Trophoblast cell (in vitro differentiated cells and primary cell): ENCODE measurements around the gene ATIC.

Experiments used
- DNase-seq, 2 donors: peaks; one replicate each; pipeline ENCODE4 v3.0.0-alpha.2; 2016
- H2AFZ ChIP-seq: 2 replicates; pipeline ENCODE4 v1.6.1; 2013; ENCODE audit warnings: low read length, moderate library complexity, mild to moderate bottlenecking; ENCODE audit not compliant: insufficient read depth, poor library complexity
- H2AK5ac ChIP-seq: 2 replicates; pipeline ENCODE4 v1.6.1; 2013; ENCODE audit warnings: mild to moderate bottlenecking, low read length
- H2BK120ac ChIP-seq: 2 replicates; pipeline ENCODE4 v1.6.1; 2013; ENCODE audit warnings: low read length, mild to moderate bottlenecking, moderate library complexity; ENCODE audit not compliant: insufficient read depth, poor library complexity
- H2BK12ac ChIP-seq: 2 replicates; pipeline ENCODE4 v1.6.1; 2013; ENCODE audit warnings: mild to moderate bottlenecking, low read length, moderate library complexity
- H2BK5ac ChIP-seq: 2 replicates; pipeline ENCODE4 v1.6.1; 2013; ENCODE audit warnings: low read length, low read depth, moderate library complexity, mild to moderate bottlenecking; ENCODE audit not compliant: poor library complexity
- H3K14ac ChIP-seq: 2 replicates; pipeline ENCODE4 v1.6.1; 2013; ENCODE audit warnings: mild to moderate bottlenecking, low read length
- H3K18ac ChIP-seq: 2 replicates; pipeline ENCODE4 v1.6.1; 2013; ENCODE audit warnings: mild to moderate bottlenecking, low read length
- H3K23ac ChIP-seq: 2 replicates; pipeline ENCODE4 v1.6.1; 2013; ENCODE audit warnings: low read length
- H3K27ac ChIP-seq: 2 replicates; pipeline ENCODE4 v1.5.1; 2013; ENCODE audit warnings: low read depth, mild to moderate bottlenecking, inconsistent platforms, low read length, moderate library complexity
- H3K27me3 ChIP-seq: 2 replicates; pipeline ENCODE4 v1.6.1; 2013; ENCODE audit warnings: inconsistent platforms, mild to moderate bottlenecking, low read length, moderate library complexity; ENCODE audit not compliant: insufficient read depth
- H3K36me3 ChIP-seq, 2 experiments: 1 replicate in 1 of 2; 2 replicates in 1 of 2; pipeline ENCODE4 v1.6.1; 2013; ENCODE audit warnings: low read length in 2 of 2, mild to moderate bottlenecking in 2 of 2, moderate library complexity in 1 of 2; ENCODE audit not compliant: insufficient read depth in 2 of 2, control insufficient read depth in 1 of 2
- H3K4ac ChIP-seq: 2 replicates; pipeline ENCODE4 v1.6.1; 2013; ENCODE audit warnings: low read depth, mild to moderate bottlenecking, low read length, moderate library complexity
- H3K4me1 ChIP-seq, 2 experiments: 1 replicate in 1 of 2; 2 replicates in 1 of 2; pipeline ENCODE4 v1.6.1; 2013; ENCODE audit warnings: low read length in 2 of 2, mild to moderate bottlenecking in 2 of 2, moderate library complexity in 1 of 2; ENCODE audit not compliant: insufficient read depth in 2 of 2, control insufficient read depth in 1 of 2
- H3K4me2 ChIP-seq: 2 replicates; pipeline ENCODE4 v1.6.1; 2013; ENCODE audit warnings: inconsistent platforms, mild to moderate bottlenecking, low read length, moderate library complexity
- H3K4me3 ChIP-seq: 2 replicates; pipeline ENCODE4 v1.5.1; 2013; ENCODE audit warnings: mild to moderate bottlenecking, low read depth, low read length, inconsistent platforms
- H3K79me1 ChIP-seq: one replicate; pipeline ENCODE4 v1.6.1; 2013; ENCODE audit warnings: low read length
- H3K79me2 ChIP-seq: 2 replicates; pipeline ENCODE4 v1.6.1; 2013; ENCODE audit warnings: low read length, mild to moderate bottlenecking; ENCODE audit not compliant: control insufficient read depth, insufficient read depth, poor library complexity
- H3K9ac ChIP-seq: 2 replicates; pipeline ENCODE4 v1.6.1; 2013; ENCODE audit warnings: mild to moderate bottlenecking, low read length
- H3K9me3 ChIP-seq: 2 replicates; pipeline ENCODE4 v1.6.1; 2013; ENCODE audit warnings: low read depth, mild to moderate bottlenecking, control low read depth, inconsistent platforms, low read length; ENCODE audit not compliant: insufficient read depth
- H4K12ac ChIP-seq: 2 replicates; pipeline ENCODE4 v1.6.1; 2013; ENCODE audit warnings: low read depth, mild to moderate bottlenecking, low read length, moderate library complexity
- H4K8ac ChIP-seq: 2 replicates; pipeline ENCODE4 v1.6.1; 2013; ENCODE audit warnings: low read depth, mild to moderate bottlenecking, low read length, moderate library complexity
- H4K91ac ChIP-seq: one replicate; pipeline ENCODE4 v1.6.1; 2013; ENCODE audit warnings: low read depth, mild to moderate bottlenecking, low read length, moderate library complexity
- WGBS: extraction: QIAGEN DNeasy Blood & Tissue Kit; methylation state at CpG from one replicate; pipeline ENCODE4 v1.1.7; 2013; ENCODE audit warnings: missing lambda C conversion rate; ENCODE audit not compliant: insufficient read length, insufficient coverage; ENCODE audit errors: extremely low coverage; 5-methylcytosine and 5-hydroxymethylcytosine counted together

Gene ATIC

GRCh38 chr2:215383652-215384279 lies 71.9 kb downstream of the ATIC start:
- no peak overlapping the region for H4K8ac ChIP-seq
- no peaks in the 10 kb centered on the region for H3K9me3 ChIP-seq
- no peak overlapping the region for H2AFZ ChIP-seq
- no peak overlapping the region for H3K14ac ChIP-seq
- no peak for DNase-seq
- H4K91ac ChIP-seq, result no peak overlapping the region
- no peak overlapping the region for H2BK120ac ChIP-seq
- H3K9ac ChIP-seq, result no peak overlapping the region
- no peak overlapping the region for H2AK5ac ChIP-seq
- H3K36me3 ChIP-seq, result peaks cover 45 to 62% of the 10 kb centered on the region in 2 experiments
- no peak overlapping the region for H3K4ac ChIP-seq
- no peak overlapping the region for H3K18ac ChIP-seq
- no peaks in the 10 kb centered on the region for H3K27me3 ChIP-seq
- no peaks in the 10 kb centered on the region for H3K79me2 ChIP-seq
- no peak overlapping the region for H4K12ac ChIP-seq
- no peaks in the 10 kb centered on the region for H3K4me1 ChIP-seq
- H3K4me2 ChIP-seq, result no peak overlapping the region
- H3K4me3 ChIP-seq, result no peak overlapping the region
- H2BK12ac ChIP-seq, result no peak overlapping the region
- no peak overlapping the region for H2BK5ac ChIP-seq
- H3K79me1 ChIP-seq, result no peaks in the 10 kb centered on the region
- WGBS, result no CpG with 5 or more reads among the region's 8 CpGs
- no peak overlapping the region for H3K23ac ChIP-seq
- no peak overlapping the region for H3K27ac ChIP-seq

- Histone ChIP-seq H3K36me3 (peaks cover 46 to 64% of the 10 kb centered on the region in 2 experiments), H2AFZ (no peak overlapping the region), H4K91ac (no peak overlapping the region), H4K8ac (no peak overlapping the region), H3K9me3 (no peaks in the 10 kb centered on the region), H3K4ac (no peak overlapping the region), H2BK120ac (no peak overlapping the region), H3K79me2 (no peaks in the 10 kb centered on the region), H3K27ac (no peak overlapping the region), H3K9ac (no peak overlapping the region), H2BK12ac (no peak overlapping the region), H3K23ac (no peak overlapping the region), H3K14ac (no peak overlapping the region), H3K4me3 (no peak overlapping the region), H3K4me1 (no peaks in the 10 kb centered on the region), H4K12ac (no peak overlapping the region), H3K4me2 (no peak overlapping the region), H2AK5ac (no peak overlapping the region), H3K27me3 (no peaks in the 10 kb centered on the region), H3K18ac (no peak overlapping the region), H2BK5ac (no peak overlapping the region), H3K79me1 (no peaks in the 10 kb centered on the region)
- WGBS, result no CpG with 5 or more reads among the region's 7 CpGs
- no peak for DNase-seq
Measured at GRCh38 chr2:215384710-215385109, 72.9 kb downstream of the ATIC start.

- Histone ChIP-seq H2BK5ac (no peak overlapping the region), H3K27me3 (no peaks in the 10 kb centered on the region), H3K9ac (no peak overlapping the region), H4K91ac (no peak overlapping the region), H4K8ac (no peak overlapping the region), H3K27ac (no peak overlapping the region), H3K36me3 (peaks cover 44 to 60% of the 10 kb centered on the region in 2 experiments), H3K18ac (no peak overlapping the region), H2BK120ac (no peak overlapping the region), H3K23ac (no peak overlapping the region), H3K9me3 (no peaks in the 10 kb centered on the region), H3K4me1 (no peaks in the 10 kb centered on the region), H2AK5ac (no peak overlapping the region), H3K79me2 (no peaks in the 10 kb centered on the region), H2BK12ac (no peak overlapping the region), H2AFZ (no peak overlapping the region), H3K4ac (no peak overlapping the region), H3K79me1 (no peaks in the 10 kb centered on the region), H3K4me2 (no peak overlapping the region), H3K14ac (no peak overlapping the region), H4K12ac (no peak overlapping the region), H3K4me3 (no peak overlapping the region)
- WGBS, result no CpG with 5 or more reads among the region's 7 CpGs
- no peak for DNase-seq
Measured at GRCh38 chr2:215386566-215386965, 74.7 kb downstream of the ATIC start.

GRCh38 chr2:215388002-215388728 lies 76.3 kb downstream of the ATIC start:
- H4K8ac ChIP-seq, result no peak overlapping the region
- no peaks in the 10 kb centered on the region for H3K9me3 ChIP-seq
- H2AFZ ChIP-seq, result no peak overlapping the region
- WGBS, result no CpG with 5 or more reads among the region's 7 CpGs
- no peak overlapping the region for H4K12ac ChIP-seq
- H3K36me3 ChIP-seq, result peaks cover 42 to 59% of the 10 kb centered on the region in 2 experiments
- H3K4me2 ChIP-seq, result no peak overlapping the region
- no peak overlapping the region for H2BK12ac ChIP-seq
- no peaks in the 10 kb centered on the region for H3K79me2 ChIP-seq
- H3K4me1 ChIP-seq, result no peaks in the 10 kb centered on the region
- no peak overlapping the region for H3K27ac ChIP-seq
- no peak overlapping the region for H3K14ac ChIP-seq
- no peak overlapping the region for H3K23ac ChIP-seq
- DNase-seq, result no peak
- H2BK120ac ChIP-seq, result no peak overlapping the region
- H4K91ac ChIP-seq, result no peak overlapping the region
- H3K4me3 ChIP-seq, result no peak overlapping the region
- no peak overlapping the region for H3K18ac ChIP-seq
- H3K9ac ChIP-seq, result no peak overlapping the region
- H3K79me1 ChIP-seq, result no peaks in the 10 kb centered on the region
- H3K4ac ChIP-seq, result no peak overlapping the region
- H2AK5ac ChIP-seq, result no peak overlapping the region
- H2BK5ac ChIP-seq, result no peak overlapping the region
- no peaks in the 10 kb centered on the region for H3K27me3 ChIP-seq
